GM12874 (cell line): ENCODE measurements around the gene PGD.

Experiments used
- CTCF ChIP-seq: IDR thresholded peaks from 2 replicates; pipeline ENCODE4 v1.5.1; 2011; ENCODE audit warnings: low read depth, mild to moderate bottlenecking, control low read depth, low read length, moderate library complexity; ENCODE audit not compliant: insufficient read depth

Gene PGD

GRCh38 chr1:10398734-10399443 lies at the start of gene PGD:
PGD (plus strand) TSS chr1:10399064; CDS start chr1:10399118, 54 bp downstream.
- TF ChIP-seq CTCF: no peak

- TF ChIP-seq CTCF: no peak
Measured at GRCh38 chr1:10353282-10353681, 45.6 kb upstream of the PGD start.

GRCh38 chr1:10353693-10354092 lies 45.2 kb upstream of the PGD start:
- no peak for TF ChIP-seq CTCF

GRCh38 chr1:10360045-10360444 lies 38.8 kb upstream of the PGD start:
- no peak for TF ChIP-seq CTCF

GRCh38 chr1:10361515-10361914 lies 37.3 kb upstream of the PGD start:
- no peak for TF ChIP-seq CTCF

- no peak for TF ChIP-seq CTCF
Measured at GRCh38 chr1:10368194-10368593, 30.7 kb upstream of the PGD start.

- TF ChIP-seq CTCF: no peak
Measured at GRCh38 chr1:10374442-10374860, 24.4 kb upstream of the PGD start.
